ENCODE measurements around the gene C17orf114.

Gene C17orf114

GRCh38 chr17:4802228-4802627 lies at the start of gene C17orf114:
TSS of gene C17orf114 (minus strand) at chr17:4802328.
- H3K4me1 ChIP-seq (replicated peaks in 1 of 2) = no peaks in the 10 kb centered on the region
- no peak for ATAC-seq (replicated peaks in 6 of 8)
- H3K4me3 ChIP-seq = no peak within 1 kb of the TSS
- in situ Hi-C loops (cut with MboI; ENCODE audit: low pct_unique_long_range_greater_than_20kb in 2 of 9, low sequenced_read_pairs in 9 of 9, unreplicated experiment in 9 of 9) = no loop called here
- no peak within 1 kb of the TSS for H3K27ac ChIP-seq
- WGBS, 10 experiments = 72 to 83% methylated on average over 2 to 5 of the region's 9 CpGs; no CpG with 5 or more reads in 8 of the 10 experiments

- in situ Hi-C loops (cut with MboI; ENCODE audit: low pct_unique_long_range_greater_than_20kb in 2 of 9, low sequenced_read_pairs in 9 of 9, unreplicated experiment in 9 of 9) = no loop called here
- Histone ChIP-seq H3K27ac (no peak overlapping the region), H3K4me1 (replicated peaks in 1 of 2) (peaks cover 10 to 14% of the 10 kb centered on the region in 2 donors), H3K4me3 (no peak overlapping the region)
- ATAC-seq (replicated peaks in 6 of 8) = peak in 1 of 8 experiments; percentile 1
- WGBS, 10 experiments = 40 to 100% (median 89%) methylated on average over 1 to 3 of the region's 3 CpGs
Observed at GRCh38 chr17:4851084-4851483, 49.0 kb upstream of the C17orf114 start.

- H3K27ac ChIP-seq = no peak overlapping the region
- H3K4me3 ChIP-seq = no peak overlapping the region
- in situ Hi-C loops (cut with MboI; ENCODE audit: low pct_unique_long_range_greater_than_20kb in 2 of 9, low sequenced_read_pairs in 9 of 9, unreplicated experiment in 9 of 9) = no loop called here
- ATAC-seq (replicated peaks in 6 of 8) = no peak
- H3K4me1 ChIP-seq (replicated peaks in 1 of 2) = peaks cover 10 to 14% of the 10 kb centered on the region in 2 donors
- 50% methylated on average over 1 of the region's 2 CpGs; no CpG with 5 or more reads in 8 of the 10 experiments for WGBS, 10 experiments
Observed at GRCh38 chr17:4850246-4850645, 48.1 kb upstream of the C17orf114 start.

- Histone ChIP-seq H3K27ac (no peak overlapping the region), H3K4me1 (replicated peaks in 1 of 2) (peaks cover 4 to 7% of the 10 kb centered on the region in 2 donors), H3K4me3 (no peak overlapping the region)
- in situ Hi-C loops (cut with MboI; ENCODE audit: low pct_unique_long_range_greater_than_20kb in 2 of 9, low sequenced_read_pairs in 9 of 9, unreplicated experiment in 9 of 9) = no loop called here
- ATAC-seq (replicated peaks in 6 of 8) = peak in 3 of 8 experiments; percentile 86 to 88 (median 86)
- 0 to 67% (median 56%) methylated on average over 1 to 5 of the region's 5 CpGs; no CpG with 5 or more reads in 4 of the 10 experiments for WGBS, 10 experiments
Observed at GRCh38 chr17:4849011-4849536, 46.9 kb upstream of the C17orf114 start.

DNA sequence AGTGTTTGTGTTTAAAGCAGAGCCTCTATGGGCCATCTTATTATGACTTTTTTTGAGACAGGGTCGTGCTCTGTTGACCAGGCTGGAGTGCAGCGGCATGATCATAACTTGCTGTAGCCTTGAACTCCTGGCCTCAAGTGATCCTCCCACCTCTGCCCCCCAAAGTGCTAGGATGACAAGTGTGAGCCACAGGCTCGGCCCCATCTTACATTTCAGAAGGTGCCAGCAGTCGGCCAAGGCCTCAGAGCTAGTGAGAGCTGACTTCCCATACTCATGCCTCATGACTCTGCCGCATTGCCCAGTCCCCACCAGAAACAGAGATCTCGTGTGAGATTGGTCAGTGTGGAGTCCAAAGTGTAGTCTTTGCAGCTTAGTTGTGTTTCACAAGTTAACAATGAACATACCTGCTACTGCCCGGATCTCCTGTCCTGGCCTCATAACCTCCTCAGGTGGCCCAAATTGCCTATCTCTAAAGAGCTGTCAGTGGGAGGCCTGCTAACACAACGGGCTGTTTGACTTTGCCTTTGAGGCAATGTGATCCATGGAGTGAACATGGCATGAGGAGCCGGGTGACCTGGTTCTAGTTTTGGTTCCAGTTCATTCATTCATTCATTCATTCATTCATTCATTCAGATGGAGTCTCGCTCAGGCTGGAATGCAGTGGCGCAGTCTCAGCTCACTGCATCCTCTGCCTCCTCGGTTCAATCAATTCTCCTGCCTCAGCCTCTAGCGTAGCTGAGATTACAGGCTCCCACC lies 44.7 kb upstream of the C17orf114 start:
- Histone ChIP-seq H3K4me1 (replicated peaks in 1 of 2) (no peaks in the 10 kb centered on the region), H3K4me3 (no peak overlapping the region), H3K27ac (no peak overlapping the region)
- WGBS, 10 experiments = 74 to 100% (median 93%) methylated on average over 2 to 9 of the region's 13 CpGs; no CpG with 5 or more reads in 4 of the 10 experiments
- in situ Hi-C loops (cut with MboI; ENCODE audit: low pct_unique_long_range_greater_than_20kb in 2 of 9, low sequenced_read_pairs in 9 of 9, unreplicated experiment in 9 of 9) = no loop called here
- ATAC-seq (replicated peaks in 6 of 8) = no peak

- in situ Hi-C loops (cut with MboI; ENCODE audit: low pct_unique_long_range_greater_than_20kb in 2 of 9, low sequenced_read_pairs in 9 of 9, unreplicated experiment in 9 of 9) = no loop called here
- H3K4me3 ChIP-seq = no peak overlapping the region
- no peaks in the 10 kb centered on the region for H3K4me1 ChIP-seq (replicated peaks in 1 of 2)
- no peak overlapping the region for H3K27ac ChIP-seq
- ATAC-seq (replicated peaks in 6 of 8) = no peak
- WGBS, 10 experiments = 67 to 100% (median 98%) methylated on average over 1 to 4 of the region's 5 CpGs; no CpG with 5 or more reads in 2 of the 10 experiments
Observed at GRCh38 chr17:4845118-4845517, 43.0 kb upstream of the C17orf114 start.

GRCh38 chr17:4843321-4844000 lies 41.3 kb upstream of the C17orf114 start:
- ATAC-seq (replicated peaks in 6 of 8) = no peak
- Histone ChIP-seq H3K4me3 (no peak overlapping the region), H3K27ac (no peak overlapping the region), H3K4me1 (replicated peaks in 1 of 2) (no peaks in the 10 kb centered on the region)
- in situ Hi-C loops (cut with MboI; ENCODE audit: low pct_unique_long_range_greater_than_20kb in 2 of 9, low sequenced_read_pairs in 9 of 9, unreplicated experiment in 9 of 9) = no loop called here
- 70 to 100% (median 96%) methylated on average over 1 to 7 of the region's 9 CpGs; no CpG with 5 or more reads in 1 of the 10 experiments for WGBS, 10 experiments

DNA sequence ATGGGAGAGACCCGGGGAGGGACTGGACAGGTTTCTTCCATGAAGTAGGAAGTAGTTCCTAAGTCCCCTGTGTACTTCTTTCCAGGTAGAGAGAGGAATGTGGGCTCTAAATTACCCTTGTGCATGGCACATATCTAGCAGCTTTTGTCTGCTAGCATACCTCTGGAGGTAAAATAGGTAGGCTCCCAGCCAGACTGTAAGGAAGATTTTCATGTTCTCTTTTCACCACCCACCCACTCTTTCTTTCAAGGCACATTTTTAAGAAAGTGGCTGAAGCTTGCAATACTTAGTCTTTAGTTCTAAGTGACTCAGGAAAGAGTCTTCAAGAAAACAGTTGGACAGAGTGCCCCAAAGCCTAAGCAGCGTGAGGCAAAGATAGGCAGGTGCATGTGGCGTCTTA lies 40.2 kb upstream of the C17orf114 start:
- no peak overlapping the region for H3K27ac ChIP-seq
- 83 to 100% (median 98%) methylated on average over 1 to 3 of the region's 3 CpGs; no CpG with 5 or more reads in 2 of the 10 experiments for WGBS, 10 experiments

DNA sequence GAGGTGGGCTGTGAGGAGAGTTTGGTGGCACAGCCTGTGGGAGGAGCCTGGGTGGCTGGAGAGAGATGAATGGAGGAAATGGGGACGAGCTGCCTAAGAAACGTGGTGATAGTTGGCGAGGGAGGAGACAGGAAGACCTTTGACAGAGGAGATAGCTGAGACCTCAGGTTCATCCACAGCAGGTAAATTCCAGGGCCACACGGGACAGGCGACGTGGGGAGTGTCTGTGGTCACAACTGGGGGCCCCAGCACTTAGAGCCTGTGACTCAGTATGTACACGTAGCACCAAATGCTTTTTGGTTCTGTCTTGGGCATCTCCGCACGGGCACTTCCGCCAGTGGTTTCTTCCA lies 38.7 kb upstream of the C17orf114 start:
- 88 to 100% (median 100%) methylated on average over 1 to 9 of the region's 10 CpGs; no CpG with 5 or more reads in 5 of the 10 experiments for WGBS, 10 experiments

More for the DNA sequence above, 40.2 kb upstream of the C17orf114 start:
- in situ Hi-C loops (cut with MboI; ENCODE audit: low pct_unique_long_range_greater_than_20kb in 2 of 9, low sequenced_read_pairs in 9 of 9, unreplicated experiment in 9 of 9) = no loop called here
- ATAC-seq (replicated peaks in 6 of 8) = no peak
- Histone ChIP-seq H3K4me3 (no peak overlapping the region), H3K4me1 (replicated peaks in 1 of 2) (peaks cover 6 to 11% of the 10 kb centered on the region in 2 donors)

DNA sequence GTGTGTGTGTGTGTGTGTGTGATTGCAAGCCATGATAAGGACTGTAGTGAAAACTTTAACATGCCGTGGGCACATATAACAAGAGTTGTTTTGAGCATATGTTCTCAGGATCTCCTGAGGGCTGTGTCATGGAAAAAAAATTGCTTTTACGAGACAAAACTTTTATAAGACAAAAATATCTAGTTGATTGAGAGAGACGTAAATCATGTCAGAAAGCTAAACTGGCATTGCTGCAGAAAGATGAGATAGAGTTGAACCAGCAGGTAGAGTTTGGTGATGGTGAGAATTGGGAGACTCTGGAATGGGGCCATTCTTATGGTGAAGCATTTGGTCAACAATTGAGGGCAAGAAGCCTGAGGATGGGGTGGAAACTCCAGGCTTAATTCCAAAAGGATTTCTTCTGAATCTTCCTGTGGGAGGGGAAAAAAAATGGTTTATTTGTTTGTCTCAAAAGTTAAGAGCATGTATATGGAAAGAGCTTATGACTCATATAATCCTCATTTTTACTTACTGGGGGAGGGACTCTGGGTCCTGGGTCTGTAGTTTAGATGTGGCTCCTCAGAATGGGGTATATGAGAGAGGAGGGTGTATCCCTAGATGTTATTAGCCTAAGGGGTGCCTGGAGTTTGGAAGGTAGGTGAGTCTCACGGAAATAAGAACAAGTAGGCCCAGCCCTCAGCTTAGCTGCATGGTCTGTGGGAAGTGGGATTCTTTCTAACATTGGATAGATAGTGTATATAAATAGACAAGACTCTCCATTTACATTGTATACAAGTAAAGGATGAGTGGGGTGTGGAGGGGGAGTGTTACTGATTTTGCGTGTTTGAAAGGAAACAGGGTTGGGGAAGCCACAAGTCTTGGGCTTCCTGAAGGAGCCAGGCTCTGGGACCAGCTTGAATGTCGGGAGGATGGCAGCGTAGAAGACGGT lies 38.1 kb upstream of the C17orf114 start:
- no peak overlapping the region for H3K27ac ChIP-seq
- in situ Hi-C loops (cut with MboI; ENCODE audit: low pct_unique_long_range_greater_than_20kb in 2 of 9, low sequenced_read_pairs in 9 of 9, unreplicated experiment in 9 of 9) = no loop called here
- 60 to 100% (median 90%) methylated on average over 3 to 8 of the region's 8 CpGs for WGBS, 10 experiments
- no peak overlapping the region for H3K4me3 ChIP-seq
- H3K4me1 ChIP-seq (replicated peaks in 1 of 2) = peaks cover 6 to 14% of the 10 kb centered on the region in 2 donors
- ATAC-seq (replicated peaks in 6 of 8) = peak in 3 of 8 experiments; percentile 34 to 69 (median 69)

More for the DNA sequence above, 38.7 kb upstream of the C17orf114 start:
- Histone ChIP-seq H3K4me3 (no peak overlapping the region), H3K4me1 (replicated peaks in 1 of 2) (peaks cover 6 to 13% of the 10 kb centered on the region in 2 donors), H3K27ac (no peak overlapping the region)
- no peak for ATAC-seq (replicated peaks in 6 of 8)
- in situ Hi-C loops (cut with MboI; ENCODE audit: low pct_unique_long_range_greater_than_20kb in 2 of 9, low sequenced_read_pairs in 9 of 9, unreplicated experiment in 9 of 9) = no loop called here

- Histone ChIP-seq H3K4me3 (no peak overlapping the region), H3K4me1 (replicated peaks in 1 of 2) (peaks cover 14 to 21% of the 10 kb centered on the region in 2 donors), H3K27ac (no peak overlapping the region)
- in situ Hi-C loops (cut with MboI; ENCODE audit: low pct_unique_long_range_greater_than_20kb in 2 of 9, low sequenced_read_pairs in 9 of 9, unreplicated experiment in 9 of 9) = no loop called here
- 60 to 100% (median 90%) methylated on average over 1 to 8 of the region's 8 CpGs; no CpG with 5 or more reads in 2 of the 10 experiments for WGBS, 10 experiments
- no peak for ATAC-seq (replicated peaks in 6 of 8)
Observed at GRCh38 chr17:4839221-4839620, 37.1 kb upstream of the C17orf114 start.

DNA sequence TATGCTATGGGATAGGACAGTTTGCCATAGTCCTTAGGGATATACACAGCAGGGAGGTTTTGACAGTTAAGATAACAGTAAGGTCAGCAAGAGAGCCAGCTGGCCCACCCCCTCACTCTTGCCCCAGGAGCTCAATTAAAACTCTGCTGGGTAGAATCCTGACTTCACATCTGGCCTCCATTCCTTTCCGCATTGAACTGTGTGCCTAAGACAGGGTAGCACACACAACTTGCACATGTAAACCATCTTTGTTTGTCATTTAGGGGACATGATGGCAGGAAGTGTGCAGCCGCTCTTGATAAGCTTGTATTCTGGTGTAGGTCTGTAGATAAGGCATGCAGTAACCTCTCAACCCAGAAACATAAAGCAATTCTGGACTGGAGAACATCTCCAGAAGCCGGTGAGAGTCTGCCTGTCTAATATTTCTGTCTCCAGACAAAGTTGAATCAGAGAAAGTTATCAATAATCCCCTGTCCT lies 36.2 kb upstream of the C17orf114 start:
- in situ Hi-C loops (cut with MboI; ENCODE audit: low pct_unique_long_range_greater_than_20kb in 2 of 9, low sequenced_read_pairs in 9 of 9, unreplicated experiment in 9 of 9) = no loop called here
- no peak for ATAC-seq (replicated peaks in 6 of 8)
- Histone ChIP-seq H3K4me1 (replicated peaks in 1 of 2) (peaks cover 14 to 21% of the 10 kb centered on the region in 2 donors), H3K27ac (no peak overlapping the region), H3K4me3 (no peak overlapping the region)
- whole genome bisulfite sequencing, 10 experiments = 40 to 100% (median 98%) methylated on average over 1 to 3 of the region's 3 CpGs; no CpG with 5 or more reads in 4 of the 10 experiments
